ENCODE measurements around the gene RPS27A. TPM values are rescaled to one million over a fixed set of nuclear protein-coding genes. Genes with fewer than 3 reads are reported as not detected.

The RPS27A gene
- total and polyA plus RNA-seq, 3 donors from 2014 or later = 371 to 857 (median 618) TPM

- peak overlapping the region; percentile 88 to 90 for H3K27ac ChIP-seq
- intact Hi-C loops (cut with DNase I; ENCODE audit: low total_unique reads) = no loop called here
- H3K36me3 ChIP-seq (ENCODE audit: low read depth, missing control alignments) = no peaks in the 10 kb centered on the region
- 0% methylated on average over 19 to 59 of the region's 60 CpGs for WGBS, 2 donors
- TF ChIP-seq CTCF (IDR thresholded peaks at IDR 0.05) = no peak
- TF ChIP-seq POLR2A (IDR thresholded peaks at IDR 0.05) = no peak
- no peaks in the 10 kb centered on the region for H3K27me3 ChIP-seq
- H3K9me3 ChIP-seq = no peaks in the 10 kb centered on the region
- peak overlapping the region; percentile 66 to 71 for H3K4me3 ChIP-seq
- peaks cover 7% of the 10 kb centered on the region for H3K4me1 ChIP-seq
- DNase-seq = peak; percentile 86
Measured at GRCh38 chr2:55282110-55282917, 49.8 kb downstream of the RPS27A start.

- Histone ChIP-seq H3K4me1 (peaks cover 7% of the 10 kb centered on the region), H3K4me3 (peak overlapping the region; percentile 66 to 71), H3K36me3 (ENCODE audit: low read depth, missing control alignments) (no peaks in the 10 kb centered on the region), H3K9me3 (no peaks in the 10 kb centered on the region), H3K27me3 (no peaks in the 10 kb centered on the region), H3K27ac (peak overlapping the region; percentile 88 to 90)
- DNase-seq = no peak
- intact Hi-C loops (cut with DNase I; ENCODE audit: low total_unique reads) = no loop called here
- 82 to 90% methylated on average over 12 of the region's 12 CpGs for WGBS, 2 donors
- no peak for TF ChIP-seq POLR2A (IDR thresholded peaks at IDR 0.05)
- TF ChIP-seq CTCF (IDR thresholded peaks at IDR 0.05) = no peak
Measured at GRCh38 chr2:55283083-55283482, 50.6 kb downstream of the RPS27A start.

Other genes starting within 250 kb of the RPS27A start
- 100 to 1,000 TPM; 107 to 112 TPM for gene RTN4, start 182.2 kb upstream of the RPS27A start, total RNA-seq
- 183 TPM for gene RTN4, start 182.2 kb upstream of the RPS27A start, polyA plus RNA-seq (ENCODE audit: insufficient read depth, low read depth, low replicate concordance)
- 10 to 100 TPM in 1 of 2 donors, 1 to 10 TPM in 1; 7.9 to 14.6 TPM for gene CLHC1, start 395 bp upstream of the RPS27A start, total RNA-seq
- 21.2 TPM for gene CLHC1, start 395 bp upstream of the RPS27A start, polyA plus RNA-seq (ENCODE audit: insufficient read depth, low read depth, low replicate concordance)
- gene MTIF2, start 36.5 kb downstream of the RPS27A start, total RNA-seq = 10 to 100 TPM; 19.6 to 23.9 TPM
- gene MTIF2, start 36.5 kb downstream of the RPS27A start, polyA plus RNA-seq (ENCODE audit: insufficient read depth, low read depth, low replicate concordance) = 15.0 TPM
- gene CCDC88A, start 187.2 kb downstream of the RPS27A start, total RNA-seq = 100 to 1,000 TPM; 121 to 180 TPM
- 26.5 TPM for gene CCDC88A, start 187.2 kb downstream of the RPS27A start, polyA plus RNA-seq (ENCODE audit: insufficient read depth, low read depth, low replicate concordance)